DMS53 treated with DMSO at 0.1 percent for 48 hours (cell line): ENCODE data around the gene ATG14.
"Not testable (repeated sequence)": the region's sequence is repeated elsewhere in the genome, so short reads cannot be mapped to it uniquely, and the experiment has no call there.

ENCODE experiments used
- DNase-seq: peaks from one replicate; lab custom pipeline; 2025; ENCODE audit not compliant: unreplicated experiment; lab: John Stamatoyannopoulos, UW

Gene ATG14

GRCh38 chr14:55388160-55388559, 23.5 kb downstream of the ATG14 start:
- no peak for DNase-seq

GRCh38 chr14:55387121-55387520, 24.5 kb downstream of the ATG14 start:
- no peak for DNase-seq

GRCh38 chr14:55386037-55386808, 25.4 kb downstream of the ATG14 start:
- no peak for DNase-seq

- DNase-seq, result no peak
Observed at GRCh38 chr14:55384536-55384935, 27.1 kb downstream of the ATG14 start.

- DNase-seq, result no peak
Observed at GRCh38 chr14:55383541-55384140, 28.0 kb downstream of the ATG14 start.

DNA sequence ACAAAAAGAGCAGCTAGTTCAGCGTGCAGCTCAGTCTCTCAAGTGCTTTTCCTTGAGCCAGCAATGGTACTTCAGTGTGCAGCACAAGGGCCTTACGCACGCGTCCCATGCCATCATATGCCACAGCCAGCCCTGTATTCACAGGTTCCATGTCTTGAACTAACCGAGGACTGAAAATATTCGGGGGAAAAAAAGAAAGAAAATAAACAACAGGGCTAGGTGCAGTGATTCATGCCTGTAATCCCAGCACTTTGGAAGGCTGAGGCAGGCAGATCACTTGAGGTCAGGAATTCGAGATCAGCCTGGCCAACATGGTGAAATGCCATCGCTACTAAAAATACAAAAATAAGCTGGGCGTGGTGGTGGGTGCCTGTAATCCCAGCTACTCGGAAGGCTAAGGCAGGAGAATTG, 28.6 kb downstream of the ATG14 start:
- not testable (repeated sequence) for DNase-seq

DNA sequence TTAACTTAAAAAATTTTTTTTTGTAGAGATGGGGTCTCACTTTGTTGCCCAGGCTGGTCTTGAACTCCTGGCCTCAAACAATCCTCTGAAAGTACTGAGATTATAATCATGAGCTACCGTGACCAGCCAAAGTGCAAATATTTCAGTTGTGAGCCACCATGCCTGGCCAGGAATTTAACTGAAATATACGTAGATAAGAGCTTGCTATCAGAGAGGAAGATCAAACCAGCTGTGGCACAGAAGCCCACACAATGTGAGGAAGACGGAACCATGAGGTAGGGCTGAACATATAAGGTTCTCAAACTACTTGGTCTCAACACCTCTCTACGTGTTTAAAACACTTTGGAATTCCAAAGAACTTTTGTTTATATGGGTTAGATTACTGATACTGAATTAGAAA, 29.1 kb downstream of the ATG14 start:
- DNase-seq, result no peak

DNA sequence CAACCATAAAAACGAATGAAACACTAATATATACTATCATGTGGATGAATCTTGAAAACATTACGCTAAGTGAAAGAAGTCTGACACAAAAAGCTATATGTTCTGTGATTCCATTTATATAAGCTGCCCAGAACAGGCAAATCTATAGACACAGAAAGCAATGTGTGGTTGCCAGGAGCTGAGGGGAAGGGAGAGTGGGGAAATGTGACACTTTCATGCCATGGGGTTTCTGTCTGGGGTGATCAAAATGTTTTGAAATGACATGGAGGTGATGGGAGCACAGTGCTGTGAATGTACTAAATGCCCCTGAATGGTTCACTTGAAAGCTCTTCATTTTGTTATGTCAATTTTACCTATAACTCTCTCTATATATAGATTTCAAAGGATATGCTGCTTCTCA, 30.1 kb downstream of the ATG14 start:
- DNase-seq, result no peak

GRCh38 chr14:55381040-55381439, 30.6 kb downstream of the ATG14 start:
- DNase-seq, result no peak

GRCh38 chr14:55377236-55377635, 34.4 kb downstream of the ATG14 start:
- DNase-seq, result no peak

GRCh38 chr14:55374771-55375170, 36.9 kb downstream of the ATG14 start:
- DNase-seq, result no peak

DNA sequence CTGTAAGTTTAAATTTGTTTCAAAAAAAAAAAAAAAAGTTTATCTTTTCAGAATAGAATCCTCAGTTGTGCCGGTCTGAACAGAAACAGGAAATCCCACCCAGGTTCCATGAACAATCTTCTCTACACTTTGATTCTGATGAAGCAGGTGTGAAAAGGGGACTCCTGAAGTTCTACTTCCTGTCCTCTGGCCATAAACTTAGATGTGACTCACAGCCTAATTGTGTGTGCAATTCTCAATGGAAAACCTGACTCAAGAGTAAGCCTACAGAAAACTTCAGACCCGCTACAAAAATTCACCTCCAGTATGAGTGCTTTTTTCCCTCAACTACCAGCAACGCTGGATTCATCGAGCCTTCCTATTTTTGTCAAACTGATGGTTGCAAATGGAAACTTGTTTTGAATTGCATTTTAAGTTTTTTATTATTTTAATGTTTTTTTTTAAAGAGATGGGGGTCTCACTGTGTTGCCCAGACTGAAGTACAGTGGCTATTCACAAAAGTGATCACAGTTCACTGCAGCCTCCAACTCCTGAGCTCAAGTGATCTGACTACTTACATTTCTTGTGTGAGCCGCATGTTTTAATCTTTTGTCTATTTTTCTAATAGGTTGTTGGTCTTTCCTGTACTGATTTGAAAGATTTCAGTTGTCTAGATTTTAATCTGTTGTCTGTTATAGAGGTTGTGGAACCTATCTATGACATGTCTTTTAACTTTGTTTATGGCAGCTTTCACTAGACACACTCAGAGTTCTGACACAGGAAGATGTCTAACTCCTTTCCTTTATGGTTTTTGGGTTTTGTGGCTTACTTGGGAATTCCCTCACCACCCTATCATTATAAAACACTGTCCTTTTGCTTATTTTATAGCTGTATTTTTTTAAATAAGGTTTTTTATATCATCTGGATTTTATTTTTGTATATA, 37.6 kb downstream of the ATG14 start:
- DNase-seq, result no peak

DNA sequence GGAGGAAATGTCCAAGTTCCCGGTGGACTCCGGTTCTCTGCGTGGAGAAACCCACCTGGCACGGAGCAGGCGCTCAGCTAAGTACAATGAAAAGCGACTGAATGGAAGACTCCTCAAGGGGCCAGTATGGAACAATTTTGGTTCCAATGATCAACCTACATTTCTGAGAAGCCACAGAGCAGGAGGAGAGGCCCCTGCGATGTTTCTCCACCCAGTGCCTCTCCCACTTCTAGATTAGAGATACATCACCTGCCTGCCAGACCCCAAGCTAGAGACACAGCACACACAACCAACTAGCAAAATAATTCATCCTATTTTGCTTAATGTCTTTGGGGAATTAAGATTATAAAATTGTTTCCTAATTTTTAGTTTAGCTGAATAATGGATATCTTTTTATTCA, 38.8 kb downstream of the ATG14 start:
- DNase-seq, result no peak

- no peak for DNase-seq
Observed at GRCh38 chr14:55372423-55372822, 39.2 kb downstream of the ATG14 start.

DNA sequence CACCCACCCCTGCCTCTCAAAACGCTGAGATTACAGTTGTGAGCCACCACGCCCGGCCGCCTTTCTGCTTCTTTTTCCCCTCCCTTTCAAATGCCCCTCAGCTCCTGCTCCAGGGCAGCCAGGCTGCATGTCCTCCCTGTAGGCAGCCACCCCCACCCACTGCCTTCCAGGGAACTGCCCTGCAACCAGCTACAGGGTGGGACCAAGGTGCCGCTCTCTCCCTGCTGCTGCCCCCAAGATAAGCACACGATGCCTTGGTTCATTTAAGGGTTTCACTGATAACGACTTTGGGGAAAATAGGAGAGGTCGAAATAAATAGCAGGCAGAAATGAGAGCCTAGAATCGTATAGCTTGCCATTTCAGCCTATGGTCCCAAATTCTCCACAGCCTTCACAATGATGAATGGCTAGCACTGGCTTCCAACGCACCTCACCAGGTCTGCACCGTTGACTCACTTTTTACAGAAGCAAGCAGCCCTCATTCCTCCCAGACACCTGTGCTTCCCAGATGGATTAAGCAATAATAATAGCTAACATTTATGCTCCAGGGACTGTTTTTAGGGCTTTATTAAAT, 40.7 kb downstream of the ATG14 start:
- no peak for DNase-seq

DNA sequence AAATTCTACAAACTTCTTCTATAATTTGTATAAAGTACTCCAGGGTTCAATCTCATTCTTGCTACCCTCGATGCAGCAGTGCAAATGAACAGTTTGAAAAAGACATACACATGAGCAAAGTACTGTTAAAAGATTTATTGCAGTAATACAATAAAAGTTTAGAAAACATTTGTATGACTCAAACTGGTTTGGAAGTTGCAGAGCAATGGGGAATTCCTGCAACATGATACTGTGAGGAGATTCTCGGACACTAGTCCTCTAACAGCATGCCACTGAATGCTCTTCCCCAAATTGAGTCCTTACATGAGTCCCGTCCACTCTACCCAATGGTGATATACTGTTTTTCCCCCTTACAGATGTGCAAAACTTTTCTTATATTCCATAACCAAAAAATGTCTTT, 45.4 kb downstream of the ATG14 start:
- DNase-seq, result no peak

DNA sequence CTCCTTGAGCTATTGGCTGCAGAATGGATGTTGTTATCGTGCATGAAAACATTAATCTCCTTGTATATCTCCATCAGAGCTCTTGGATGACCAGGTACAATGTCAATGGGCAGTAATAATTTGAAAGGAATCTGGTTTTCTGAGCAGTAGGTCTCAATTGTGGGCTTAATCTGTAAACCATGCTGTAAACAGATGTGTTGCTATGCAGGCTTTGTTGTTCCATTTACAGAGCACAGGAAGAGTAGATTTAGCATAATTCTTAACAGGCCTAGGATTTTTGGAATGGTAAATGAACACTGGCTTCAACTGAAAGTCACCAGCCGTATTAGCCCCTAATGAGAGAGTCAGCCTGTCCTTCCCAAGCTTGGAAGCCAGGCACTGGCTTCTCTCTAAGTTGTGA, 50.4 kb downstream of the ATG14 start:
- no peak for DNase-seq

DNA sequence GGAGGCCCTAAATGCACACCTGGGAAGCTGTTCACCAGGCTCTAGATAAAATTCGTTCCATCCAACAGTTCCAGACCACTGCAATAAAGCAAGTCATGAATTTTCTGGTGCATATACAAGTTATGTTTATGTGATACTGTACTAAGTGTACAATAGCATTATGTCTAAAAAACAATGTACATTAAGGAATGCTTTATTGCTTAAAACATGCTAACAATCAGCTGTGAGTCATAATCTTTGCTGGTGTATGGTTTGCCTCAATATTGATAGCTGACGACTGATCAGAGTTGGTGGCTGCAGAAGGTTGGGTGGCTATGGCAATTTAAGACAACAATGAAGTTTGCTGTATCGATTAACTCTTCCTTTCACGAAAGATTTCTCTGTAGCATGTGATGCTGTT, 52.3 kb downstream of the ATG14 start:
- no peak for DNase-seq

DNA sequence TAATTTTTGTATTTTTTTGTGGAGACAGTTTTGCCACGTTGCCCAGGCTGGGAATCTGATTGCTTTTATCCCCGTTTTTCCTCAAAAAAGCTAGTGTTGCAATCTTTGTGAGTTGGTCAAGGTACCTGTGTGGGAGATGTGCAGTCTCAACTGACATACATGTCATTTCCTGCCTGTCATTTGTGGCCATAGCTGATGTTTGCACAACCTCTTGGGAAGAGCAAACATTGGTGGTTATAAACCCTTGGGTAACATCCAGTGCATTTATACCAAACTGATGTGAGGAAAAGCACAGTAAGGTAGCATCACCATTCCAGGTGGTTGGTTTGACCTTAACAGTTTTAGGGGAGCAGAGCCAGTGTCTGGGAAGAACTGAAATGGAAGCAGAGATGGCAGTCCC, 54.7 kb downstream of the ATG14 start:
- peak; percentile 82 for DNase-seq

DNA sequence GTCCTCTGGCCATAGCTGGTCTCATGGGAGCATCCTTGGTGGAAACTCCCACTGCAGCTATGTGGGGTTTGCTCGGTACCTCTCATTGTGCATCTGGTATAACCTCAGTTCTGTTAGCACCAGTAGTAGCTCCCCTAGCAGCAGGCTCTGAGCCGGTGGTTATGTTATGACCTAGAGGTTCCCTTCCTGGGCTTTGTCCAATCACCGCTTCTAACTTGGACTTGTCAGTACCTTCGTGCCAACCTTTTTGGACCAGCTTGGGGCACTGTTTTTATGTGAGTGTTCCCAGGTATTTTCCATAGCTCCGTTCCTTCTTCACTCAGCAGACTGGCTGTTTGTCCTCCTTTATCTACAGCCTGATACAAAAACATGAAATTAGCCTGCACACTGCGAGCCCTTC, 55.7 kb downstream of the ATG14 start:
- no peak for DNase-seq

- DNase-seq, result peak; percentile 80
Observed at GRCh38 chr14:55354500-55354899, 57.1 kb downstream of the ATG14 start.
